ENCODE results near the gene LCP2.
"Not testable (repeated sequence)": the region's sequence is repeated elsewhere in the genome, so short reads cannot be mapped to it uniquely, and the experiment has no call there.

Gene LCP2

GRCh38 chr5:170245436-170245835, 52.1 kb downstream of the LCP2 start:
- DNase-seq: not testable (repeated sequence)

- DNase-seq: no peak
Measured at GRCh38 chr5:170238456-170239196, 59.0 kb downstream of the LCP2 start.

- DNase-seq: no peak
Measured at GRCh38 chr5:170235876-170236864, 61.4 kb downstream of the LCP2 start.

- no peak for DNase-seq
Measured at GRCh38 chr5:170233358-170233892, 64.2 kb downstream of the LCP2 start.

GRCh38 chr5:170232786-170233185, 64.8 kb downstream of the LCP2 start, which contains the start of gene C5orf58:
Gene C5orf58 (plus strand): TSS chr5:170232985. CDS start chr5:170234977, 1,992 bp downstream.
- no peak for DNase-seq

- DNase-seq: no peak
Measured at GRCh38 chr5:170228762-170229435, 68.7 kb downstream of the LCP2 start.

- DNase-seq: no peak
Measured at GRCh38 chr5:170226661-170227060, 70.9 kb downstream of the LCP2 start.

- no peak for DNase-seq
Measured at GRCh38 chr5:170226129-170226615, 71.4 kb downstream of the LCP2 start.

GRCh38 chr5:170225326-170226128, 72.0 kb downstream of the LCP2 start:
- DNase-seq: no peak

- DNase-seq: no peak
Measured at GRCh38 chr5:170223906-170224305, 73.7 kb downstream of the LCP2 start.

GRCh38 chr5:170223360-170223759, 74.2 kb downstream of the LCP2 start:
- DNase-seq: no peak

GRCh38 chr5:170221327-170221741, 76.2 kb downstream of the LCP2 start:
- no peak for DNase-seq

- no peak for DNase-seq
Measured at GRCh38 chr5:170220191-170220590, 77.4 kb downstream of the LCP2 start.

- no peak for DNase-seq
Measured at GRCh38 chr5:170219615-170220014, 78.0 kb downstream of the LCP2 start.

GRCh38 chr5:170218726-170219125, 78.9 kb downstream of the LCP2 start:
- no peak for DNase-seq

GRCh38 chr5:170217831-170218230, 79.7 kb downstream of the LCP2 start:
- DNase-seq: no peak

- DNase-seq: no peak
Measured at GRCh38 chr5:170216257-170216864, 81.2 kb downstream of the LCP2 start.

GRCh38 chr5:170211575-170212334, 85.8 kb downstream of the LCP2 start:
- no peak for DNase-seq

- no peak for DNase-seq
Measured at GRCh38 chr5:170206958-170207357, 90.6 kb downstream of the LCP2 start.

GRCh38 chr5:170206216-170206615, 91.4 kb downstream of the LCP2 start:
- DNase-seq: no peak

GRCh38 chr5:170204202-170204601, 93.4 kb downstream of the LCP2 start:
- DNase-seq: no peak

All from DMS153 (cell line).